Body of pancreas (tissue), 4 donors: ENCODE results near the gene OLFM4.

Source experiments
- CTCF ChIP-seq, 7 experiments: fragments of 450-650 bp in 4 of 7; fragments of 200-600 bp in 3 of 7; sonication (generic) in 3 of 7; IDR thresholded peaks; one replicate each; pipeline ENCODE4 v1.5.1; 2016 to 2019; ENCODE audit warnings: antibody characterized with exemption in 7 of 7
- POLR2A ChIP-seq, 3 donors: fragments of 450-650 bp; IDR thresholded peaks; one replicate each; pipeline ENCODE4 v1.6.1; 2016; ENCODE audit warnings: antibody characterized with exemption in 3 of 3, mild to moderate bottlenecking in 2 of 3

GRCh38 chr13:53090461-53090860, 61.8 kb downstream of the OLFM4 start:
- TF ChIP-seq CTCF (IDR thresholded peaks at IDR 0.05): no peak
- no peak for TF ChIP-seq POLR2A (IDR thresholded peaks at IDR 0.05)
